Measurements from ENCODE around the gene CXCL12.

The CXCL12 gene

GRCh38 chr10:44334091-44334490, 50.8 kb downstream of the CXCL12 start:
- no peak for DNase-seq (ENCODE audit: low read depth)

GRCh38 chr10:44333511-44333910, 51.4 kb downstream of the CXCL12 start:
- no peak for DNase-seq (ENCODE audit: low read depth)

- no peak for DNase-seq (ENCODE audit: low read depth)
Measured at GRCh38 chr10:44332465-44332864, 52.4 kb downstream of the CXCL12 start.

GRCh38 chr10:44330431-44330830, 54.5 kb downstream of the CXCL12 start:
- no peak for DNase-seq (ENCODE audit: low read depth)

GRCh38 chr10:44327461-44327860, 57.4 kb downstream of the CXCL12 start:
- DNase-seq (ENCODE audit: low read depth): no peak
